Lower lobe of right lung (tissue), 2 donors: ENCODE measurements around the gene PRKD2. TPM values are rescaled to one million over a fixed set of nuclear protein-coding genes. Genes with fewer than 3 reads are reported as not detected.

Experiments used
- ATAC-seq, 2 donors: fragments of 200-7000 bp; cut with Tn5 transposase; one replicate each; pipeline ENCODE4 v1.9.1; 2020 to 2022; ENCODE audit warnings: mild to moderate bottlenecking in 2 of 2, moderate library complexity in 2 of 2
- DNase-seq: peaks from one replicate; pipeline ENCODE4 v3.0.0-alpha.2; 2020
- H3K27ac ChIP-seq: fragments of 200-600 bp; one replicate; pipeline ENCODE4 v1.8.0; 2022
- H3K27me3 ChIP-seq: fragments of 200-600 bp; one replicate; pipeline ENCODE4 v1.8.0; 2022; ENCODE audit warnings: low read depth
- H3K36me3 ChIP-seq: fragments of 200-600 bp; one replicate; pipeline ENCODE4 v1.8.0; 2022; ENCODE audit warnings: mild to moderate bottlenecking
- H3K4me1 ChIP-seq: fragments of 200-600 bp; one replicate; pipeline ENCODE4 v1.8.0; 2022
- H3K4me3 ChIP-seq: fragments of 200-600 bp; one replicate; pipeline ENCODE4 v1.8.0; 2022; ENCODE audit warnings: mild to moderate bottlenecking
- H3K9me3 ChIP-seq: fragments of 200-600 bp; one replicate; pipeline ENCODE4 v1.8.0; 2022
- intact Hi-C: fragments of 100-400 bp; cut with DNase I; formaldehyde crosslinking; loops from one replicate; pipeline ENCODE4 v1.11.0; 2022
- total RNA-seq: library from RNA; stranded (reverse); fragmentation: NEBNext Ultra II Directional; extraction: Animal tissue kit (Norgen Biotek cat#: 25700); gene quantifications from one replicate; pipeline ENCODE4 v1.2.1, GENCODE V29; 2021
- TF ChIP-seq, protein P1 (sequence below): fragments of 200-600 bp; IDR thresholded peaks from one replicate; pipeline ENCODE4 v1.8.0; 2022; ENCODE audit warnings: antibody characterized with exemption, mild to moderate bottlenecking
- donor health status: DM: no; HTN: yes; CAD: no; lungs with severe emphysema.

PRKD2 gene
- total RNA-seq, 1 donor from 2014 or later, result 45.0 TPM

GRCh38 chr19:46760363-46760762, 43.4 kb upstream of the PRKD2 start:
- Histone ChIP-seq H3K4me1 (peaks cover 22% of the 10 kb centered on the region), H3K36me3 (peaks cover 9% of the 10 kb centered on the region), H3K4me3 (no peak overlapping the region), H3K9me3 (no peaks in the 10 kb centered on the region), H3K27me3 (no peaks in the 10 kb centered on the region), H3K27ac (peak overlapping the region; percentile 33)
- TF ChIP-seq, protein P1, sequence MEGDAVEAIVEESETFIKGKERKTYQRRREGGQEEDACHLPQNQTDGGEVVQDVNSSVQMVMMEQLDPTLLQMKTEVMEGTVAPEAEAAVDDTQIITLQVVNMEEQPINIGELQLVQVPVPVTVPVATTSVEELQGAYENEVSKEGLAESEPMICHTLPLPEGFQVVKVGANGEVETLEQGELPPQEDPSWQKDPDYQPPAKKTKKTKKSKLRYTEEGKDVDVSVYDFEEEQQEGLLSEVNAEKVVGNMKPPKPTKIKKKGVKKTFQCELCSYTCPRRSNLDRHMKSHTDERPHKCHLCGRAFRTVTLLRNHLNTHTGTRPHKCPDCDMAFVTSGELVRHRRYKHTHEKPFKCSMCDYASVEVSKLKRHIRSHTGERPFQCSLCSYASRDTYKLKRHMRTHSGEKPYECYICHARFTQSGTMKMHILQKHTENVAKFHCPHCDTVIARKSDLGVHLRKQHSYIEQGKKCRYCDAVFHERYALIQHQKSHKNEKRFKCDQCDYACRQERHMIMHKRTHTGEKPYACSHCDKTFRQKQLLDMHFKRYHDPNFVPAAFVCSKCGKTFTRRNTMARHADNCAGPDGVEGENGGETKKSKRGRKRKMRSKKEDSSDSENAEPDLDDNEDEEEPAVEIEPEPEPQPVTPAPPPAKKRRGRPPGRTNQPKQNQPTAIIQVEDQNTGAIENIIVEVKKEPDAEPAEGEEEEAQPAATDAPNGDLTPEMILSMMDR, result no peak
- DNase-seq (no peak), ATAC-seq (no peak)
- intact Hi-C loops, result loop anchor here (10.0 kb wide), 1 partner anchor 74 kb away; no protein-coding TSS in a partner anchor

DNA sequence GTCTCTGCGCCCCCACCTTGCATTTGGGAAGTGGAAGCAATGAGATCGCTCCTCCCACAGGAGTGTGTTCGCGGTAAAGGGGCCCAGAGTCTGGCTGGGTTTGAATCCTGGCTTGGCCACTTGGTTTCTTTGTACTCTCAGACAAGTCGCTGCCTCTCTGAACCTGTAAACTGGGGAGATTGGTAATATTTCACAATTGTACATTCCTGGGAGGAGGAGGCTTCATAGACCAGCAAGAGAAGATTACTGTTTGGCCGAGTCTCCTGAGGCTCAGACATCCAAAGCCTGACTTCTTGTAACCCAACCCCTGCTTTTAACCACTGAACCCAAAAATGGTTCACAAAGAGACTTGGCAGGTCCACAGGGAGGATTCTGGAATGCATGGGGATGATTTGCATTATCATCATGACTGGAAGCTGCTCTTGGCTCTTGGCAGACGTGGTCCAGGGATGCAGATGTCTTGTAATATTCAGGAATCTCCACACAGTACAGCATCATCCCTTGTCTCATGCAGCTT, 43.0 kb upstream of the PRKD2 start:
- no peak for DNase-seq
- H3K36me3 ChIP-seq, result peaks cover 9% of the 10 kb centered on the region
- no peak overlapping the region for H3K27ac ChIP-seq
- H3K9me3 ChIP-seq, result no peaks in the 10 kb centered on the region
- intact Hi-C loops, result loop anchor here (10.0 kb wide), 1 partner anchor 75 kb away; no protein-coding TSS in a partner anchor
- H3K4me1 ChIP-seq, result peaks cover 26% of the 10 kb centered on the region
- no peak overlapping the region for H3K4me3 ChIP-seq
- no peaks in the 10 kb centered on the region for H3K27me3 ChIP-seq
- TF ChIP-seq, protein P1, result no peak
- peak; percentile 3 to 19 for ATAC-seq

- no peak overlapping the region for H3K27ac ChIP-seq
- H3K4me1 ChIP-seq, result peaks cover 26% of the 10 kb centered on the region
- peaks cover 9% of the 10 kb centered on the region for H3K36me3 ChIP-seq
- H3K4me3 ChIP-seq, result no peak overlapping the region
- H3K27me3 ChIP-seq, result no peaks in the 10 kb centered on the region
- TF ChIP-seq, protein P1, result no peak
- intact Hi-C loops, result no loop called here
- no peaks in the 10 kb centered on the region for H3K9me3 ChIP-seq
- ATAC-seq (no peak), DNase-seq (no peak)
Observed at GRCh38 chr19:46759206-46759605, 42.3 kb upstream of the PRKD2 start.

DNA sequence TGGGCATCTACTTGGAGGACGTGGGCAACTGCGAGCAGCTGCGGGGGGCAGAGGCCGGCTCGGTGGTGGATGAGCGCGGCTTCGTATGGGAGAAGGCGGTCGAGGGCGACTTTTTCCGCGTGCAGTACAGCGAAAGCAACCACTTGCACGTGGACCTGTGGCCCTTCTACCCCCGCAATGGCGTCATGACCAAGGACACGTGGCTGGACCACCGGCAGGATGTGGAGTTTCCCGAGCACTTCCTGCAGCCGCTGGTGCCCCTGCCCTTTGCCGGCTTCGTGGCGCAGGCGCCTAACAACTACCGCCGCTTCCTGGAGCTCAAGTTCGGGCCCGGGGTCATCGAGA, 39.6 kb upstream of the PRKD2 start:
- H3K9me3 ChIP-seq, result no peaks in the 10 kb centered on the region
- TF ChIP-seq, protein P1, result no peak
- H3K27me3 ChIP-seq, result no peaks in the 10 kb centered on the region
- H3K27ac ChIP-seq, result no peak overlapping the region
- intact Hi-C loops, result no loop called here
- H3K4me1 ChIP-seq, result peaks cover 29% of the 10 kb centered on the region
- DNase-seq (no peak), ATAC-seq (no peak)
- no peak overlapping the region for H3K4me3 ChIP-seq
- peaks cover 9% of the 10 kb centered on the region for H3K36me3 ChIP-seq

GRCh38 chr19:46755853-46756543, 39.1 kb upstream of the PRKD2 start:
- no peaks in the 10 kb centered on the region for H3K27me3 ChIP-seq
- DNase-seq, result no peak
- intact Hi-C loops, result no loop called here
- H3K27ac ChIP-seq, result no peak overlapping the region
- ATAC-seq, result no peak
- TF ChIP-seq, protein P1, result no peak
- H3K4me3 ChIP-seq, result no peak overlapping the region
- H3K36me3 ChIP-seq, result peaks cover 9% of the 10 kb centered on the region
- peaks cover 25% of the 10 kb centered on the region for H3K4me1 ChIP-seq
- H3K9me3 ChIP-seq, result no peaks in the 10 kb centered on the region
